Epithelial cell of prostate (primary cell): ENCODE results near the gene ZNF611.
A peak's percentile ranks its signal among the peaks of the same experiment; 100 is the strongest.
"Not testable (repeated sequence)": the region's sequence is repeated elsewhere in the genome, so short reads cannot be mapped to it uniquely, and the experiment has no call there.

Experiments
- DNase-seq: peaks from one replicate; pipeline ENCODE4 v3.0.0-alpha.2; 2011; ENCODE audit warnings: low read depth, low spot score
- H3K27ac ChIP-seq: fragments of 450-650 bp; 2 replicates; pipeline ENCODE4 v1.5.1; 2017; ENCODE audit warnings: mild to moderate bottlenecking

Gene ZNF611

GRCh38 chr19:52720541-52720940, 14.3 kb downstream of the ZNF611 start:
- H3K27ac ChIP-seq, DNase-seq: not testable (repeated sequence)

- no peak for DNase-seq
- H3K27ac ChIP-seq = no peak overlapping the region
Observed at GRCh38 chr19:52716522-52716921, 18.3 kb downstream of the ZNF611 start.

GRCh38 chr19:52715902-52716301, 18.9 kb downstream of the ZNF611 start:
- not testable (repeated sequence) for DNase-seq
- H3K27ac ChIP-seq = peak overlapping the region; percentile 24

- DNase-seq = not testable (repeated sequence)
- H3K27ac ChIP-seq = peak overlapping the region; percentile 24
Observed at GRCh38 chr19:52715330-52715729, 19.5 kb downstream of the ZNF611 start.

- DNase-seq = not testable (repeated sequence)
Observed at GRCh38 chr19:52713051-52713450, 21.8 kb downstream of the ZNF611 start.

GRCh38 chr19:52711661-52712060, 23.2 kb downstream of the ZNF611 start:
- not testable (repeated sequence) for H3K27ac ChIP-seq, DNase-seq

More at GRCh38 chr19:52713051-52713450, 21.8 kb downstream of the ZNF611 start:
- not testable (repeated sequence) for H3K27ac ChIP-seq

GRCh38 chr19:52710538-52710937, 24.3 kb downstream of the ZNF611 start:
- no peak overlapping the region for H3K27ac ChIP-seq

GRCh38 chr19:52705615-52706014, 29.2 kb downstream of the ZNF611 start:
- H3K27ac ChIP-seq, DNase-seq: not testable (repeated sequence)

More at GRCh38 chr19:52710538-52710937, 24.3 kb downstream of the ZNF611 start:
- no peak for DNase-seq

- DNase-seq = no peak
- H3K27ac ChIP-seq = no peak overlapping the region
Observed at GRCh38 chr19:52703917-52704316, 30.9 kb downstream of the ZNF611 start.

- no peak overlapping the region for H3K27ac ChIP-seq
- DNase-seq = no peak
Observed at GRCh38 chr19:52700673-52701072, 34.2 kb downstream of the ZNF611 start.

GRCh38 chr19:52699555-52699954, 35.3 kb downstream of the ZNF611 start:
- DNase-seq, H3K27ac ChIP-seq: not testable (repeated sequence)

- H3K27ac ChIP-seq = no peak overlapping the region
- DNase-seq = no peak
Observed at GRCh38 chr19:52695996-52696395, 38.8 kb downstream of the ZNF611 start.

GRCh38 chr19:52694921-52695320, 39.9 kb downstream of the ZNF611 start:
- H3K27ac ChIP-seq = no peak overlapping the region
- DNase-seq = no peak

GRCh38 chr19:52694281-52694680, 40.6 kb downstream of the ZNF611 start:
- not testable (repeated sequence) for DNase-seq

GRCh38 chr19:52692431-52693008, 42.3 kb downstream of the ZNF611 start:
- no peak overlapping the region for H3K27ac ChIP-seq
- no peak for DNase-seq

More at GRCh38 chr19:52694281-52694680, 40.6 kb downstream of the ZNF611 start:
- H3K27ac ChIP-seq = not testable (repeated sequence)

GRCh38 chr19:52691737-52692136, 43.1 kb downstream of the ZNF611 start:
- H3K27ac ChIP-seq = peak overlapping the region; percentile 96
- DNase-seq = no peak

GRCh38 chr19:52691215-52691610, 43.6 kb downstream of the ZNF611 start:
- DNase-seq = no peak
- H3K27ac ChIP-seq = peak overlapping the region; percentile 96

GRCh38 chr19:52690369-52691214, 44.3 kb downstream of the ZNF611 start:
- H3K27ac ChIP-seq = peak overlapping the region; percentile 96
- peak; percentile 68 for DNase-seq

- DNase-seq = no peak
Observed at GRCh38 chr19:52689843-52690368, 44.9 kb downstream of the ZNF611 start.

GRCh38 chr19:52688925-52689796, 45.7 kb downstream of the ZNF611 start:
- H3K27ac ChIP-seq = peak overlapping the region; percentile 96
- not testable (repeated sequence) for DNase-seq

More at GRCh38 chr19:52689843-52690368, 44.9 kb downstream of the ZNF611 start:
- peak overlapping the region; percentile 96 for H3K27ac ChIP-seq
